Muscle of arm (tissue), 12 donors: ENCODE data around the gene SLC38A2. TPM values are rescaled to one million over a fixed set of nuclear protein-coding genes. Genes with fewer than 3 reads are reported as not detected.
"Not testable (repeated sequence)": the region's sequence is repeated elsewhere in the genome, so short reads cannot be mapped to it uniquely, and the experiment has no call there.

Experiments used
- DNase-seq: peaks from one replicate; pipeline ENCODE4 v3.0.0-alpha.2; 2013
- polyA plus RNA-seq, 12 donors: library from polyadenylated mRNA; unstranded; fragments of 120-200 nt; gene quantifications; one replicate each; pipeline ENCODE4 v1.2.1, GENCODE V29; 2013; ENCODE audit not compliant: insufficient read length in 12 of 12

Gene SLC38A2
- polyA plus RNA-seq, 12 donors = 84.4 to 196 (median 134) TPM; not detected in 1

GRCh38 chr12:46339051-46339450 is 33.5 kb downstream of the SLC38A2 start:
- DNase-seq = no peak

DNA sequence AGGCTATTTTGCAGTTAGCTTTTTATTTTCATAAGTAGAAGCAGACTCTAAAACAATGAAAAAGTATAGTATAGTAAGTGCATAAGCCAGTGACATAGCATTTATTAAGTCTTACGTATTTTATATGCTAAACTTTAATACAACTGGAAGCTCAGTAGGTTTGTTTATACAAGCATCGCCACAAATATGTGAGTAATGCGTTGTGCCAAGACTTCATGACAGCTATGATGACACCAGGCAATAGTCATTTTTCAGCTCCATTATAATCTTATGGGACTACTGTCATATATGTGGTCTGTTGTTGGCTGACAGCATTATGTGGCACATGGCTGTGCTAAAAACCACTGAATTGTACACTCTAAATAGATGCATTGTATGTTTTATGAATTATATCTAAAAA is 40.3 kb downstream of the SLC38A2 start:
- no peak for DNase-seq

GRCh38 chr12:46325075-46325474 is 47.5 kb downstream of the SLC38A2 start:
- not testable (repeated sequence) for DNase-seq

- no peak for DNase-seq
These were observed 51.8 kb downstream of the SLC38A2 start for GRCh38 chr12:46320731-46321130.

GRCh38 chr12:46318037-46318436 is 54.5 kb downstream of the SLC38A2 start:
- no peak for DNase-seq

Other genes starting within 250 kb of the SLC38A2 start
- gene SLC38A1, start 103.7 kb downstream of the SLC38A2 start, polyA plus RNA-seq = 10 to 100 TPM in 11 of 12 donors, not detected in 1; 37.6 to 59.0 (median 43.9) TPM